Body of pancreas (tissue), 4 donors: ENCODE measurements around the gene GLIS2.

Experiments
- CTCF ChIP-seq, 7 experiments: fragments of 450-650 bp in 4 of 7; fragments of 200-600 bp in 3 of 7; sonication (generic) in 3 of 7; IDR thresholded peaks; one replicate each; pipeline ENCODE4 v1.5.1; 2016 to 2019; ENCODE audit warnings: antibody characterized with exemption in 7 of 7
- POLR2A ChIP-seq, 3 donors: fragments of 450-650 bp; IDR thresholded peaks; one replicate each; pipeline ENCODE4 v1.6.1; 2016; ENCODE audit warnings: antibody characterized with exemption in 3 of 3, mild to moderate bottlenecking in 2 of 3

GRCh38 chr16:4295581-4295980 is 20.3 kb upstream of the GLIS2 start:
- no peak for TF ChIP-seq POLR2A (IDR thresholded peaks at IDR 0.05)
- TF ChIP-seq CTCF (IDR thresholded peaks at IDR 0.05) = no peak
